CD14-positive monocyte (primary cell): ENCODE results near the gene PCDHB6. TPM values are rescaled to one million over a fixed set of nuclear protein-coding genes. Genes with fewer than 3 reads are reported as not detected.
"Not testable (repeated sequence)": the region's sequence is repeated elsewhere in the genome, so short reads cannot be mapped to it uniquely, and the experiment has no call there.

Source experiments
- DNase-seq, 3 donors: peaks; one replicate each; pipeline ENCODE4 v3.0.0-alpha.2; 2011 to 2022
- H2AFZ ChIP-seq: 2 replicates; pipeline ENCODE4 v1.6.0; 2012; ENCODE audit warnings: mild to moderate bottlenecking, low read depth, low read length, inconsistent platforms; ENCODE audit not compliant: insufficient read depth, poor library complexity, severe bottlenecking
- H3K27ac ChIP-seq, 2 donors: 1 replicate in 1 of 2; 2 replicates in 1 of 2; pipeline ENCODE4 v1.5.1; 2012 to 2013; ENCODE audit warnings: low read length in 2 of 2, control low read depth in 1 of 2, inconsistent platforms in 1 of 2, low read depth in 1 of 2, mild to moderate bottlenecking in 1 of 2
- H3K27me3 ChIP-seq, 2 donors: one replicate each; pipeline versions ENCODE4 v1.6.0 to v1.6.1; 2011 to 2013; ENCODE audit warnings: low read length in 2 of 2; ENCODE audit not compliant: control insufficient read depth in 2 of 2, insufficient read depth in 2 of 2
- H3K36me3 ChIP-seq, 2 donors: replicated peaks in 1 of 2; 1 replicate in 1 of 2; 2 replicates in 1 of 2; pipeline versions ENCODE4 v1.5.1 to v1.6.1; 2012 to 2013; ENCODE audit warnings: low read length in 2 of 2, control low read depth in 1 of 2, inconsistent platforms in 1 of 2, mild to moderate bottlenecking in 1 of 2; ENCODE audit not compliant: insufficient read depth in 2 of 2, control insufficient read depth in 1 of 2
- H3K4me1 ChIP-seq, 2 donors: 1 replicate in 1 of 2; 2 replicates in 1 of 2; pipeline versions ENCODE4 v1.5.1 to v1.6.1; 2012 to 2013; ENCODE audit warnings: low read length in 2 of 2, control low read depth in 1 of 2, inconsistent platforms in 1 of 2, mild to moderate bottlenecking in 1 of 2, moderate library complexity in 1 of 2; ENCODE audit not compliant: insufficient read depth in 2 of 2, control insufficient read depth in 1 of 2
- H3K4me2 ChIP-seq: replicated peaks from 2 replicates; pipeline ENCODE3; 2012; ENCODE audit warnings: low read length, moderate library complexity, mild to moderate bottlenecking; ENCODE audit not compliant: poor library complexity, severe bottlenecking; ENCODE audit errors: extremely low read depth
- H3K4me3 ChIP-seq, 3 experiments: fragments of 200-600 bp in 1 of 3; sonication (generic) in 1 of 3; replicated peaks in 1 of 3; 1 replicate in 2 of 3; 2 replicates in 1 of 3; pipeline ENCODE4 v1.5.1; 2011 to 2013; ENCODE audit warnings: low read length in 3 of 3, mild to moderate bottlenecking in 3 of 3, control low read depth in 2 of 3, low read depth in 2 of 3, inconsistent platforms in 1 of 3, moderate library complexity in 1 of 3
- H3K79me2 ChIP-seq: 2 replicates; pipeline ENCODE4 v1.6.0; 2012; ENCODE audit warnings: mild to moderate bottlenecking, control low read depth, inconsistent platforms, low read length, moderate library complexity; ENCODE audit not compliant: insufficient read depth
- H3K9ac ChIP-seq: 2 replicates; pipeline ENCODE4 v1.6.0; 2017; ENCODE audit warnings: low read length, mild to moderate bottlenecking; ENCODE audit not compliant: insufficient read depth, poor library complexity, severe bottlenecking
- H3K9me3 ChIP-seq, 2 donors: replicated peaks in 1 of 2; 1 replicate in 1 of 2; 2 replicates in 1 of 2; pipeline versions ENCODE4 v1.5.1 to v1.6.1; 2012 to 2013; ENCODE audit warnings: low read length in 2 of 2, control low read depth in 1 of 2; ENCODE audit not compliant: control insufficient read depth in 1 of 2, insufficient read depth in 1 of 2
- H4K20me1 ChIP-seq: 2 replicates; pipeline ENCODE4 v1.6.0; 2012; ENCODE audit warnings: mild to moderate bottlenecking, low read length, control low read depth, moderate library complexity; ENCODE audit not compliant: insufficient read depth
- H3K27ac Mint-ChIP-seq, 7 donors: one replicate each; pipeline ENCODE4 v1.8.0; 2020; ENCODE audit warnings: mild to moderate bottlenecking in 7 of 7, mixed read lengths in 7 of 7, moderate library complexity in 6 of 7, inconsistent platforms in 2 of 7
- H3K27me3 Mint-ChIP-seq, 3 donors: one replicate each; pipeline ENCODE4 v1.8.0; 2021 to 2022; ENCODE audit warnings: low read depth in 3 of 3, mild to moderate bottlenecking in 3 of 3, mixed read lengths in 3 of 3, moderate library complexity in 3 of 3, inconsistent platforms in 1 of 3
- H3K36me3 Mint-ChIP-seq, 2 donors: one replicate each; pipeline ENCODE4 v1.8.0; 2020; ENCODE audit warnings: mixed read lengths in 2 of 2, inconsistent platforms in 1 of 2, mild to moderate bottlenecking in 1 of 2
- H3K4me1 Mint-ChIP-seq: one replicate; pipeline ENCODE4 v1.8.0; 2020; ENCODE audit warnings: mild to moderate bottlenecking, mixed read lengths
- H3K4me3 Mint-ChIP-seq, 2 donors: one replicate each; pipeline ENCODE4 v1.8.0; 2020; ENCODE audit warnings: mild to moderate bottlenecking in 2 of 2, mixed read lengths in 2 of 2, moderate library complexity in 1 of 2
- H3K9me3 Mint-ChIP-seq, 7 donors: one replicate each; pipeline ENCODE4 v1.8.0; 2020 to 2022; ENCODE audit warnings: mixed read lengths in 7 of 7, mild to moderate bottlenecking in 6 of 7, moderate library complexity in 6 of 7, inconsistent platforms in 2 of 7
- WGBS: methylation state at CpG from one replicate; pipeline ENCODE4 v1.1.5; 2013; ENCODE audit warnings: missing lambda C conversion rate; ENCODE audit not compliant: insufficient coverage; 5-methylcytosine and 5-hydroxymethylcytosine counted together
- intact Hi-C, 2 donors: fragments of 100-400 bp; cut with micrococcal nuclease; formaldehyde crosslinking; loops; one replicate each; pipeline versions ENCODE4 v1.15.0 to v1.15.1; 2023
- polyA plus RNA-seq, 3 donors: library from polyadenylated mRNA; depleted of rRNA in 1 of 3; unstranded in 2 of 3; stranded (reverse) in 1 of 3; fragments of 300-500 nt in 2 of 3; fragments of >200 nt in 1 of 3; fragmentation: Illumina TruSeq in 2 of 3; gene quantifications; 1 replicate in 2 of 3; 2 replicates in 1 of 3; pipeline ENCODE4 v1.2.3, GENCODE V29; 2012 to 2021
- TF ChIP-seq, protein P1 (sequence below): fragments of 200-600 bp; IDR thresholded peaks from one replicate; pipeline ENCODE4 v1.8.0; 2022; ENCODE audit warnings: antibody characterized with exemption, mild to moderate bottlenecking

The PCDHB6 gene
- polyA plus RNA-seq, 3 donors, result not detected

DNA sequence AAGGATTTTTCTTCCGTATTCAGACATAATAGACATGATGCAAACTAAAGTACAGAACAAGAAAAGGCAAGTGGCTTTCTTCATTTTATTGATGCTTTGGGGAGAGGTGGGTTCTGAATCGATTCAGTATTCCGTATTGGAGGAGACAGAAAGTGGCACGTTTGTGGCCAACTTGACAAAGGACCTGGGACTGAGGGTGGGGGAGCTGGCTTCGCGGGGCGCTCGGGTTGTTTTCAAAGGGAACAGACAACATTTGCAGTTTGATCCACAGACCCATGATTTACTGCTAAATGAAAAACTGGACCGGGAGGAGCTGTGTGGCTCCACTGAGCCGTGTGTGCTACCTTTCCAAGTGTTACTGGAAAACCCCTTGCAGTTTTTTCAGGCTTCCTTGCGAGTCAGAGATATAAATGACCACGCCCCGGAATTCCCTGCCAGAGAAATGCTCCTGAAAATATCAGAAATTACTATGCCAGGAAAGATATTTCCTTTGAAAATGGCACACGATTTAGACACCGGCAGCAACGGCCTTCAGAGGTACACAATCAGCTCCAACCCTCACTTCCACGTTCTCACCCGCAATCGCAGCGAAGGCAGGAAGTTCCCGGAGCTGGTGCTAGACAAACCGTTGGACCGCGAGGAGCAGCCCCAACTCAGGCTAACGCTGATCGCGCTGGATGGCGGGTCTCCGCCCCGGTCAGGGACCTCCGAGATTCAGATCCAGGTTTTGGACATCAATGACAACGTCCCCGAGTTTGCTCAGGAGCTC, 551 bp downstream of the PCDHB6 start:
- Mint-ChIP-seq H3K9me3 (peaks cover 26 to 45% (median 39%) of the 10 kb centered on the region in 7 donors), H3K4me3 (no peak overlapping the region), H3K36me3 (no peaks in the 10 kb centered on the region)

DNA sequence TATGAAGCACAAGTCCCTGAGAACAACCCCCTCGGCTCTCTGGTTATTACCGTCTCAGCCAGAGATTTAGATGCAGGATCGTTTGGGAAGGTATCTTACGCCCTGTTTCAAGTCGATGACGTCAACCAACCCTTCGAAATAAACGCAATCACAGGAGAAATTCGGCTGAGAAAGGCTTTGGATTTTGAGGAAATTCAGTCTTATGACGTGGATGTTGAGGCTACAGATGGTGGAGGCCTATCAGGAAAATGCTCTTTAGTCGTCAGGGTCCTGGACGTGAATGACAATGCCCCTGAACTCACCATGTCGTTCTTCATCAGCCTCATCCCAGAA, 1.1 kb downstream of the PCDHB6 start:
- Mint-ChIP-seq H3K4me3 (no peak overlapping the region), H3K27ac (no peak overlapping the region), H3K36me3 (no peaks in the 10 kb centered on the region), H3K27me3 (peaks cover 2 to 21% (median 17%) of the 10 kb centered on the region in 3 donors), H3K4me1 (no peaks in the 10 kb centered on the region), H3K9me3 (peaks cover 27 to 47% (median 39%) of the 10 kb centered on the region in 7 donors)
- Histone ChIP-seq H3K9me3 (peaks cover 36 to 47% of the 10 kb centered on the region in 2 donors), H3K4me2 (no peak overlapping the region), H4K20me1 (no peaks in the 10 kb centered on the region), H2AFZ (no peak overlapping the region), H3K36me3 (no peaks in the 10 kb centered on the region), H3K4me1 (no peaks in the 10 kb centered on the region), H3K9ac (no peak overlapping the region), H3K79me2 (no peaks in the 10 kb centered on the region), H3K4me3 (no peak overlapping the region), H3K27me3 (no peaks in the 10 kb centered on the region), H3K27ac (no peak overlapping the region)
- no peak for DNase-seq
- intact Hi-C loops, result no loop called here
- WGBS, result 42% methylated on average over 5 of the region's 13 CpGs
- TF ChIP-seq, protein P1, sequence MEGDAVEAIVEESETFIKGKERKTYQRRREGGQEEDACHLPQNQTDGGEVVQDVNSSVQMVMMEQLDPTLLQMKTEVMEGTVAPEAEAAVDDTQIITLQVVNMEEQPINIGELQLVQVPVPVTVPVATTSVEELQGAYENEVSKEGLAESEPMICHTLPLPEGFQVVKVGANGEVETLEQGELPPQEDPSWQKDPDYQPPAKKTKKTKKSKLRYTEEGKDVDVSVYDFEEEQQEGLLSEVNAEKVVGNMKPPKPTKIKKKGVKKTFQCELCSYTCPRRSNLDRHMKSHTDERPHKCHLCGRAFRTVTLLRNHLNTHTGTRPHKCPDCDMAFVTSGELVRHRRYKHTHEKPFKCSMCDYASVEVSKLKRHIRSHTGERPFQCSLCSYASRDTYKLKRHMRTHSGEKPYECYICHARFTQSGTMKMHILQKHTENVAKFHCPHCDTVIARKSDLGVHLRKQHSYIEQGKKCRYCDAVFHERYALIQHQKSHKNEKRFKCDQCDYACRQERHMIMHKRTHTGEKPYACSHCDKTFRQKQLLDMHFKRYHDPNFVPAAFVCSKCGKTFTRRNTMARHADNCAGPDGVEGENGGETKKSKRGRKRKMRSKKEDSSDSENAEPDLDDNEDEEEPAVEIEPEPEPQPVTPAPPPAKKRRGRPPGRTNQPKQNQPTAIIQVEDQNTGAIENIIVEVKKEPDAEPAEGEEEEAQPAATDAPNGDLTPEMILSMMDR, result no peak

More for the DNA sequence above, 551 bp downstream of the PCDHB6 start:
- Histone ChIP-seq H3K27me3 (no peaks in the 10 kb centered on the region), H3K4me3 (no peak overlapping the region), H3K9ac (no peak overlapping the region), H3K4me2 (no peak overlapping the region), H2AFZ (no peak overlapping the region), H3K27ac (no peak overlapping the region), H3K36me3 (no peaks in the 10 kb centered on the region), H3K4me1 (no peaks in the 10 kb centered on the region), H3K79me2 (no peaks in the 10 kb centered on the region), H3K9me3 (peaks cover 31 to 41% of the 10 kb centered on the region in 2 donors), H4K20me1 (no peaks in the 10 kb centered on the region)
- H3K27ac Mint-ChIP-seq, result peak overlapping the region in 1 of 7 donors; percentile 9
- no peaks in the 10 kb centered on the region for H3K4me1 Mint-ChIP-seq
- TF ChIP-seq, protein P1, result no peak
- intact Hi-C loops, result no loop called here
- 41% methylated on average over 32 of the region's 33 CpGs for WGBS
- peaks cover 2 to 19% (median 12%) of the 10 kb centered on the region in 3 donors for H3K27me3 Mint-ChIP-seq
- DNase-seq, result no peak

DNA sequence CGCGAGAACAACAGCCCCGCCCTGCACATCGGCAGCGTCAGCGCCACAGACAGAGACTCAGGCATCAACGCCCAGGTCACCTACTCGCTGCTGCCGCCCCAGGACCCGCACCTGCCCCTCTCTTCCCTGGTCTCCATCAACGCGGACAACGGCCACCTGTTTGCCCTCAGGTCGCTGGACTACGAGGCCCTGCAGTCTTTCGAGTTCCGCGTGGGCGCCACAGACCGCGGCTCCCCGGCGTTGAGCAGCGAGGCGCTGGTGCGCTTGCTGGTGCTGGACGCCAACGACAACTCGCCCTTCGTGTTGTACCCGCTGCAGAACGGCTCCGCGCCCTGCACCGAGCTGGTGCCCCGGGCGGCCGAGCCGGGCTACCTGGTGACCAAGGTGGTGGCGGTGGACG, 1.8 kb downstream of the PCDHB6 start:
- H3K4me1 Mint-ChIP-seq, H3K27ac ChIP-seq, H4K20me1 ChIP-seq, H3K36me3 Mint-ChIP-seq, H3K36me3 ChIP-seq, H2AFZ ChIP-seq, DNase-seq, intact Hi-C loops, H3K27ac Mint-ChIP-seq, H3K9ac ChIP-seq, H3K27me3 ChIP-seq, H3K4me1 ChIP-seq, H3K4me3 ChIP-seq, H3K79me2 ChIP-seq, H3K4me2 ChIP-seq: not testable (repeated sequence)
- Mint-ChIP-seq H3K9me3 (peaks cover 31 to 54% (median 46%) of the 10 kb centered on the region in 7 donors), H3K4me3 (peak overlapping the region in 1 of 2 donors; percentile 8), H3K27me3 (peaks cover 4 to 25% (median 19%) of the 10 kb centered on the region in 3 donors)
- 33% methylated on average over 20 of the region's 41 CpGs for WGBS
- peaks cover 43 to 54% of the 10 kb centered on the region in 2 donors for H3K9me3 ChIP-seq
